ENCODE results near the gene CCDC160. TPM values are rescaled to one million over a fixed set of nuclear protein-coding genes. Genes with fewer than 3 reads are reported as not detected.
"Not testable (repeated sequence)": the region's sequence is repeated elsewhere in the genome, so short reads cannot be mapped to it uniquely, and the experiment has no call there.

Gene CCDC160
- total RNA-seq, 1 donor from 2014 or later, result 2.4 TPM

DNA sequence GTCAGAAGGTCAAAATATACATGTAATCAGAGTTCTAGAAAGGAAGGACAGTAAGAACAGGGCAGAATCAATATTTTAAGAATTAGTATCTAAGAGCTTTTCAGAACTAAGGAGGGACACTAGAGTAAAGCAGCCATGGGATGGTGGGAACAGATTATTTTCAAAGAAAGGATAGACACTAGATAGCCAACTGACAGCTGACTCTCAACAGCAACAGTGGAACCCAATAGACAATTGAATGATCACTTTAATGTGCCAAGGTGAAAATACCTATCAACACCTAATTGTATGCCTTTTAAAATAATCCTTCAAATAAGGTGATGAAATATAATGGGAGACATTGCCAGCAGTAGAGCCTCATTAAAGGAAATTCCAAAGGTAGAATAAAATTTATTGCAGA is 26.5 kb upstream of the CCDC160 start:
- H3K27ac Mint-ChIP-seq (ENCODE audit: unreplicated experiment), result no peak overlapping the region

DNA sequence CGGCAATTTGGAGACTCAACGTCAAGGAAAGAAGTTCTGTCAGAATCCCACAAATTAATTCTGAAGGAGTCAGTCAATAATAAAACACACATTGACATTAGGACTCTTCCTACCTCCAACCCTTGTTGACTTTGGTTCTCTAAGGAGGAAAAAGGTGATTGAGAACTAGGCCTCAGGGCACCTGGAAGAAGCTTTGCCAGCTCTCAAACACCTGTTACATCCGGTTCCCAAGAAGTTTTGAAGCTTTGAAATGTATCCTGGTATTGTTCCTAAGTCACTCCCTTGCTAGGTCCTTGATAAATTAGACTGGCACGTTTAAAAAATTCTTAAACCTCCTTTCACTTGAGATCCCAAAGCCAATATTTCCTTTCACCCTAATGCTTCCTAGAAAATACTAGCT is 1.7 kb upstream of the CCDC160 start:
- TF ChIP-seq, protein P1, sequence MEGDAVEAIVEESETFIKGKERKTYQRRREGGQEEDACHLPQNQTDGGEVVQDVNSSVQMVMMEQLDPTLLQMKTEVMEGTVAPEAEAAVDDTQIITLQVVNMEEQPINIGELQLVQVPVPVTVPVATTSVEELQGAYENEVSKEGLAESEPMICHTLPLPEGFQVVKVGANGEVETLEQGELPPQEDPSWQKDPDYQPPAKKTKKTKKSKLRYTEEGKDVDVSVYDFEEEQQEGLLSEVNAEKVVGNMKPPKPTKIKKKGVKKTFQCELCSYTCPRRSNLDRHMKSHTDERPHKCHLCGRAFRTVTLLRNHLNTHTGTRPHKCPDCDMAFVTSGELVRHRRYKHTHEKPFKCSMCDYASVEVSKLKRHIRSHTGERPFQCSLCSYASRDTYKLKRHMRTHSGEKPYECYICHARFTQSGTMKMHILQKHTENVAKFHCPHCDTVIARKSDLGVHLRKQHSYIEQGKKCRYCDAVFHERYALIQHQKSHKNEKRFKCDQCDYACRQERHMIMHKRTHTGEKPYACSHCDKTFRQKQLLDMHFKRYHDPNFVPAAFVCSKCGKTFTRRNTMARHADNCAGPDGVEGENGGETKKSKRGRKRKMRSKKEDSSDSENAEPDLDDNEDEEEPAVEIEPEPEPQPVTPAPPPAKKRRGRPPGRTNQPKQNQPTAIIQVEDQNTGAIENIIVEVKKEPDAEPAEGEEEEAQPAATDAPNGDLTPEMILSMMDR (IDR thresholded peaks at IDR 0.05), result no peak
- H3K4me1 Mint-ChIP-seq (ENCODE audit: unreplicated experiment), result peaks cover 25% of the 10 kb centered on the region
- H3K36me3 Mint-ChIP-seq (ENCODE audit: unreplicated experiment), result no peaks in the 10 kb centered on the region
- no peak overlapping the region for H3K4me3 Mint-ChIP-seq (ENCODE audit: unreplicated experiment)
- DNase-seq (ENCODE audit: extremely low spot score, unreplicated experiment), result no peak
- no peaks in the 10 kb centered on the region for H3K27me3 Mint-ChIP-seq (ENCODE audit: unreplicated experiment)
- no peaks in the 10 kb centered on the region for H3K9me3 Mint-ChIP-seq (ENCODE audit: unreplicated experiment)
- no peak overlapping the region for H3K27ac Mint-ChIP-seq (ENCODE audit: unreplicated experiment)

More for the DNA sequence above, 26.5 kb upstream of the CCDC160 start:
- peaks cover 1% of the 10 kb centered on the region for H3K36me3 Mint-ChIP-seq (ENCODE audit: unreplicated experiment)
- no peaks in the 10 kb centered on the region for H3K4me1 Mint-ChIP-seq (ENCODE audit: unreplicated experiment)
- DNase-seq (ENCODE audit: extremely low spot score, unreplicated experiment), result no peak
- peaks cover 12% of the 10 kb centered on the region for H3K9me3 Mint-ChIP-seq (ENCODE audit: unreplicated experiment)
- TF ChIP-seq, protein P1 (IDR thresholded peaks at IDR 0.05), result no peak
- H3K4me3 Mint-ChIP-seq (ENCODE audit: unreplicated experiment), result no peak overlapping the region
- H3K27me3 Mint-ChIP-seq (ENCODE audit: unreplicated experiment), result peaks cover 5% of the 10 kb centered on the region

DNA sequence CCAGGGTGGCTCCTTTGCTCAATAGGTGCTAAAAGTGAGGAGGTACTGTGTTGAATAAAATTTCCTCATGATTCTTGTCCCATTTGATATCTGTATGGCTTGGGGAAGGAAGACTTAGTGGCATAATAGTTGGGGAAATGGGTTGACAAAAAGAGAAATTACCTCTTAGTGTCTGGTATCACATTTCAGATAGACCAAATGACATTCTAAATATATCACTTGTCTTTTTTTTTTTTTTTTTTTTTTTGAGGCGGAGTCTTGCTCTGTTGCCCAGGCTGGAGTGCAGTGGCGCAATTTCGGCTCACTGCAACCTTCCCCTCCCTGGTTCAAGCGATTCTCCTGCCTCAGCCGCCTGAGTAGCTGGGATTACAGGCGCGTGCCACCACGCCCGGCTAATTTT is 1.2 kb downstream of the CCDC160 start:
- DNase-seq (ENCODE audit: extremely low spot score, unreplicated experiment); H3K36me3 Mint-ChIP-seq (ENCODE audit: unreplicated experiment); H3K27me3 Mint-ChIP-seq (ENCODE audit: unreplicated experiment); H3K27ac Mint-ChIP-seq (ENCODE audit: unreplicated experiment); H3K9me3 Mint-ChIP-seq (ENCODE audit: unreplicated experiment): not testable (repeated sequence)
- H3K4me1 Mint-ChIP-seq (ENCODE audit: unreplicated experiment), result peaks cover 53% of the 10 kb centered on the region
- H3K4me3 Mint-ChIP-seq (ENCODE audit: unreplicated experiment), result peak overlapping the region; percentile 73

DNA sequence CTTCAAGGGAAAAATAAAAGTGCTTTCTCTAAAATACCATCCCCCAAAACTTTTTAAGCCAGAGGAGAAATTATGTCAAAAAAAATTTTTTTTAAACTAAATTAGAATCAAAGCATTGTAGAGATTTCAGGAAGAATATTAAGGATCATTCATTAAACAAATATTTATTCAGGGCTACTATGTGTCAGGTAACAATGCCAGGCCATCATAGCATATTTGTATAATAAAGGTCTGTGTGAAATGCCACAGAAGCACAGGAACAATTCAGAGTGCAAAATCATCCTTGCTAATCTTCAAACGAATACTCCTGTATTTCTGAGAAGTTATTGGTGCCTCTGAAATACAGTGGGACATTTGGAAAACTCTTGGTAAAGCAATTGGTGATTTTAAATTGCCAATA is 2.0 kb downstream of the CCDC160 start:
- Mint-ChIP-seq H3K27ac (ENCODE audit: unreplicated experiment) (peak overlapping the region; percentile 14), H3K36me3 (ENCODE audit: unreplicated experiment) (no peaks in the 10 kb centered on the region), H3K4me1 (ENCODE audit: unreplicated experiment) (peaks cover 62% of the 10 kb centered on the region), H3K9me3 (ENCODE audit: unreplicated experiment) (no peaks in the 10 kb centered on the region), H3K27me3 (ENCODE audit: unreplicated experiment) (no peaks in the 10 kb centered on the region), H3K4me3 (ENCODE audit: unreplicated experiment) (no peak overlapping the region)
- DNase-seq (ENCODE audit: extremely low spot score, unreplicated experiment), result no peak
- TF ChIP-seq, protein P1 (IDR thresholded peaks at IDR 0.05), result no peak

DNA sequence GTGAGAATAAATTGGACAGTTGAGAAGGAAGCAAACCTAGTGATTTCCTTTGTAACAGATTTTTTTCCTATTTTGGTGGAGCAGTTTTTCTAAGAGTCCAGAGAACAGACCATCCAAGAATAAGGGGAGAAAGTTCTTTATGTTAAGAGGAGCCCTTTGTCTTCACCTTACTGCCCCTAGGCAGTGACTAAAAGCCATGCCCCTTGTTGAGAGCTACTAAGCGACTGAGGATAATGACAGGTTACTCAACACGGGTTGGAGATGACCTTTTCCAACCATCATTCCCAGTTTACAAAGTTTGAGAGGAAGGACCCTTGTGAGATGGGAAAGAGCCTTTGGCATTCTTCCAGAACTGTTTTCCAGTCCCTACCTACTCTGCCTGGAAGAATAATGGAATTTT is 3.2 kb downstream of the CCDC160 start:
- DNase-seq (ENCODE audit: extremely low spot score, unreplicated experiment), result no peak
- TF ChIP-seq, protein P1 (IDR thresholded peaks at IDR 0.05), result no peak
- peaks cover under 1% of the 10 kb centered on the region for H3K36me3 Mint-ChIP-seq (ENCODE audit: unreplicated experiment)
- peaks cover 74% of the 10 kb centered on the region for H3K4me1 Mint-ChIP-seq (ENCODE audit: unreplicated experiment)
- H3K27ac Mint-ChIP-seq (ENCODE audit: unreplicated experiment), result peak overlapping the region; percentile 36
- no peak overlapping the region for H3K4me3 Mint-ChIP-seq (ENCODE audit: unreplicated experiment)
- no peaks in the 10 kb centered on the region for H3K27me3 Mint-ChIP-seq (ENCODE audit: unreplicated experiment)
- H3K9me3 Mint-ChIP-seq (ENCODE audit: unreplicated experiment), result no peaks in the 10 kb centered on the region

Data from osteocyte (in vitro differentiated cells).